ENCODE results near the gene OPA3. TPM values are rescaled to one million over a fixed set of nuclear protein-coding genes. Genes with fewer than 3 reads are reported as not detected.

OPA3 gene
- total and polyA plus RNA-seq, 2 experiments from 2014 or later = 13.7 to 26.7 TPM

DNA sequence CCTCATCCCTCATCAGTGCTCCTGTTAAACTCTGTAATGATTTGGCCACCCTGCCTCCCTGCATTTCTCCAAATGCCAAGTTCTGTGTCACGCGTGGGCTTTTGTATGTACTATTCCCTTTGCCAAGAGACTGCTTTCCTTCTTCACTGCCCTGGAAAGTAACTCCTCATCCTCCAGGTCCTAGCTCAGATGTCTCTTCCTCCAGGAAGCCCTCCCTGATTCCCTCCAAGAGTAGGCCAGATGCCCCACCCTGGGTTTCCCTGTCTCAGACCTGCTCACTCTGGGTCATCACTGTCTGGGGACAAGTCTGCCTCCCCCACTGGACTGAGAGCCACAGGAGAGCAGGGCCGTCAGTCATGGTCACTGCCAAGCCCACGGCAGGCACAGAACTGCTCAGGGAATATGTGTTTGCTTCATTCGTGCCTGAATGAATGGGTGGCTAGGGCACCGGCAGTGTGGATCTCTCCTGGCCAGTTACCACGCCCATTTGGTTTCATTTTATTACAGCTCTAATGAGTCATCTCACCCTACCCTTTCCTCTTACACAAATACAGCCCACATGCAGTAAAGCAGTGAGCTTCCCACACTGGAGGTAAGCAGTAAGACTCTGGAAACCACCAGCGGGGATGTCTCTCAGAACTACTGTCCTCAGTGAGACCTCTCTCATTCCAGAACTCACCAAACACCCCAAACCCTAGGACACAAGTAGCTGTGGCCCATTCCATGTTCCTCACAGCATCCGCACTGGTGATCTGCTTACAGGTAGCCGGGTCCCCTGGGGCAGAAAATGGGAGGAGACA is 29.5 kb upstream of the OPA3 start:
- Histone ChIP-seq H3K9me3 (ENCODE audit: low read depth) (no peaks in the 10 kb centered on the region), H3K4me1 (ENCODE audit: low read depth) (peaks cover 3% of the 10 kb centered on the region), H3K4me3 (no peak overlapping the region), H3K27ac (no peak overlapping the region), H3K36me3 (peaks cover 9% of the 10 kb centered on the region), H3K27me3 (no peaks in the 10 kb centered on the region)
- peak in 1 of 2 donors; percentile 88 for DNase-seq (ENCODE audit: low read depth in 1 of 2, low spot score in 1 of 2)
- TF ChIP-seq, protein P1, sequence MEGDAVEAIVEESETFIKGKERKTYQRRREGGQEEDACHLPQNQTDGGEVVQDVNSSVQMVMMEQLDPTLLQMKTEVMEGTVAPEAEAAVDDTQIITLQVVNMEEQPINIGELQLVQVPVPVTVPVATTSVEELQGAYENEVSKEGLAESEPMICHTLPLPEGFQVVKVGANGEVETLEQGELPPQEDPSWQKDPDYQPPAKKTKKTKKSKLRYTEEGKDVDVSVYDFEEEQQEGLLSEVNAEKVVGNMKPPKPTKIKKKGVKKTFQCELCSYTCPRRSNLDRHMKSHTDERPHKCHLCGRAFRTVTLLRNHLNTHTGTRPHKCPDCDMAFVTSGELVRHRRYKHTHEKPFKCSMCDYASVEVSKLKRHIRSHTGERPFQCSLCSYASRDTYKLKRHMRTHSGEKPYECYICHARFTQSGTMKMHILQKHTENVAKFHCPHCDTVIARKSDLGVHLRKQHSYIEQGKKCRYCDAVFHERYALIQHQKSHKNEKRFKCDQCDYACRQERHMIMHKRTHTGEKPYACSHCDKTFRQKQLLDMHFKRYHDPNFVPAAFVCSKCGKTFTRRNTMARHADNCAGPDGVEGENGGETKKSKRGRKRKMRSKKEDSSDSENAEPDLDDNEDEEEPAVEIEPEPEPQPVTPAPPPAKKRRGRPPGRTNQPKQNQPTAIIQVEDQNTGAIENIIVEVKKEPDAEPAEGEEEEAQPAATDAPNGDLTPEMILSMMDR (IDR thresholded peaks at IDR 0.05; ENCODE audit: low read depth, low read length) = no peak

DNA sequence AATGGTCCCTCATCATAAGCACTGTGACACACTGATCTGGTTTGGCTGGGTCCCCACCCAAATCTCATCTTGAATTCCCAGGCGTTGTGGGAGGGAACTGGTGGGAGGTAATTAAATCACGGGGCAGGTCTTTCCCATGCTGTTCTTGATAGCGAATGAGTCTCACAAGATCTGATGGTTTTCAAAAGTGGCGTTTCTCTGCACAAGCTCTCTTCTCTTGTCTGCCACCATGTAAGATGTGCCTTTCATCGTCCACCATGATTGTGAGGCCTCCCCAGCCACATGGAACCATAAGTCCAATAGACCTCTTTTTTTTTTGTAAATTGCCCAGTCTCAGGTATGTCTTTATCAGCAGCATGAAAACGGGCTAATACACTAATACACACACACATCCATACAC is 24.3 kb upstream of the OPA3 start:
- DNase-seq (ENCODE audit: low read depth in 1 of 2, low spot score in 1 of 2) = no peak
- Histone ChIP-seq H3K27me3 (no peaks in the 10 kb centered on the region), H3K36me3 (peaks cover 9% of the 10 kb centered on the region), H3K27ac (no peak overlapping the region), H3K9me3 (ENCODE audit: low read depth) (no peaks in the 10 kb centered on the region), H3K4me1 (ENCODE audit: low read depth) (no peaks in the 10 kb centered on the region), H3K4me3 (no peak overlapping the region)
- TF ChIP-seq, protein P1 (IDR thresholded peaks at IDR 0.05; ENCODE audit: low read depth, low read length) = no peak

DNA sequence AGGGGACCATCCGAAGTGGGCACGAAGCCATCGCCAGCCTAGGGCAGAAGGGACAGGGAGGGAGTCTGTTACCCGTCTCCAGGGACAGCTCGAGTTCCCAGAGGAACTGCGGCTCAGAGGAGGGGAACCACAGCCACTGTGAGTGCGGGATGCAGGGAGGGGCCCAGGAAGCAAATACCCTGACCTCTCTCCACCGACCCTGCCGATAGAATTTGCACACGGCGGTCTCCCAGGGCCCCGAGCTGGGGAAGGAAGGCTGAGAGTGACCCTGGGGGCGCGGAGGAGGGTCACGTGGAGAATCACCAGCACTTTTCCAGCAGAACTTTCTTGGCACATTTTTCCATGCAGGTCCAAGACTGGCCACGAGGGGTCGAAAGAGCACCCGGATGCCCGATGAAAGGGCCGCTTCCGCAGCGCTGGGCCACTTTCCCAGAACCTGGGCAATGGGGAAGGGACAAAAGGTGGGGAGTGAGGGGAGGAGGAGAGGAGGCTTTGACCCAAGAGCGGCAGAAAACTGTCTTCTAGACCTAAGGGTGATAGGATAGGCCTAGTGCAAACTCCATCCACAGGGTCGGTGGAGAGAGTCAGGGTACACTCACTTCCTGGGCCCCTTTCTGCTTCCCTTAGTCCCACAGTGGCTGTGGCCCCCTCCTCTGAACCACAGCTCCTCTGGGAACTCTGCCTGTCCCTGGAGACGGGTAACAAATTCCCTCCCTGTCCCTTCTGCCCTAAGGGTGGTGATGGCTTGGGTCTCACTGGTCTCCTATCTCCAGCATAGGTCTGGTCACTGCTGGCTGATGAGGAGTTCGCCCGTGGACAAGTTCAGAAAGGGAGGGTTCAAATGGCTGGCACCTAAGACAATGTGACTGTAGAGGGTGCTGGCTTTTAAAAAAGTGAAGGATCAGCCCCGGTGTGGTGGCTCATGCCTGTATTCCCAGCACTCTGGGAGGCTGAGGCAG is 22.7 kb upstream of the OPA3 start:
- TF ChIP-seq, protein P1 (IDR thresholded peaks at IDR 0.05; ENCODE audit: low read depth, low read length) = peak; percentile 92
- no peak overlapping the region for H3K4me3 ChIP-seq
- H3K27ac ChIP-seq = no peak overlapping the region
- H3K9me3 ChIP-seq (ENCODE audit: low read depth) = no peaks in the 10 kb centered on the region
- H3K27me3 ChIP-seq = peaks cover 15% of the 10 kb centered on the region
- H3K36me3 ChIP-seq = peaks cover 6% of the 10 kb centered on the region
- DNase-seq (ENCODE audit: low read depth in 1 of 2, low spot score in 1 of 2) = peak; percentile 80 to 83
- no peaks in the 10 kb centered on the region for H3K4me1 ChIP-seq (ENCODE audit: low read depth)

DNA sequence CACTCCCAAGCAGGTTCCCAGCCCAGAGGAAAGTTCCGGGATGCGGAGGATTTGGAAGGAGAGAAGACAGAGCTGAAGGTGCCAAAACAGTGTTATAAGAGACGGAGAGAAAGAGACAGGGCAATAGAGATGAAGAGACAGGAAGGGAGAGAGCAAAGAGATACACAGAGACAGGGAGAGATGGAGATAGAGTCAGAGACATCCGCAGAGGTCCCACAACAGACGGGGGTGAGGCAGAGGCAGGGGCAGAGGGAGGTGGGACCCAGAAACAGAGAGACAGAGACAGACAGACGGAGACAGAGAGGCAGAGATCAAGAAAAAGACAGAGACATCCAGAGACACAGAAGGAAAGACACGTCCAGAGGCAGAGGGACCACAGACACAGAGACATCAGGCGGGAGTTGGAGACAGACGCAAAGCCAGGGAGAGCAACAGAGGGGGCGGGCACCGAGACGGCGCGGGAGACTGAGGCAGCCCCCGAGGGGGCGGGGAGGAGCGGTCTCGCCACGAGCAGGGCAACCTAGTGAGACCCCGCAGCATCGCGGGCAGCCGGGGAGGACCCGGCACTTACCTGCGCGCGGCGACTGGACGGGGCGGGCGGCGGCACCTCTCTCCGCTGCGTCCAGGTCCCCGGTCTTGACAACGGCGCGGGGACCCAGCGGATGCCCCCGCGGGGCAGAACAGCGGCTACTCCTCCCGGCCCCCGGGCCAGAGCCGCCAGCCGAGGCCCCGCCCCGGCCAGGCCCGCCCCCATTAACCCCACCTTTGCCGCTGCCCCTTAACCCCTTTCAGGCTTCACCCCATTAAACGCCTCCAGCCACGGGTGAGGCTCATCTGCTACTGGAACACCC is 17.1 kb upstream of the OPA3 start, which contains the start of gene GPR4:
Gene GPR4, minus strand, starts transcription at position 689 of the 851 bp plus-strand sequence. CDS start 10,346 bp downstream, outside the sequence.
- H3K27me3 ChIP-seq = peaks cover 71% of the 10 kb centered on the region
- H3K27ac ChIP-seq = no peak within 1 kb of the TSS
- no peaks in the 10 kb centered on the region for H3K4me1 ChIP-seq (ENCODE audit: low read depth)
- TF ChIP-seq, protein P1 (IDR thresholded peaks at IDR 0.05; ENCODE audit: low read depth, low read length) = no peak
- DNase-seq (ENCODE audit: low read depth in 1 of 2, low spot score in 1 of 2) = peak; percentile 54 to 66
- H3K9me3 ChIP-seq (ENCODE audit: low read depth) = no peaks in the 10 kb centered on the region
- no peak within 1 kb of the TSS for H3K4me3 ChIP-seq
- no peaks in the 10 kb centered on the region for H3K36me3 ChIP-seq

DNA sequence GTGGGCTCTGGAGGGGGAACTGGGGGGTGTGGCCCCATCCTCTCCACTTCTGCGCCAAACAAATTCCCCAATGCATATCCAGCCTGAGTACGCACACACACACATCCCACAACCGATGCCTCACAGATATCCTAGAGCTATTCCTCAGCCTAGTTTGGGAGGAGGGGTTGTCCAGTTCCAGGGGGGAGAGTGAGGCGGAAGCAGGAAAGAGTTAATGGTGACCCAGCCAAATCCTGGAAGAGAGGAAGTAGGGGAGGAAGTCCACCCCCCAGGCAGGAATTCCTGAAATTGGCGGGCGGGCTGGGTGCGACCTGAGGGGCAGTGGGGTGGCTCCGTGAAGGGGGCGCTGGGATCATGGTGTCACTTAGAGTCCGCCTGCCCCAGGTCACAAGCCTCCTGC is 16.5 kb upstream of the OPA3 start:
- TF ChIP-seq, protein P1 (IDR thresholded peaks at IDR 0.05; ENCODE audit: low read depth, low read length) = no peak
- Histone ChIP-seq H3K4me3 (no peak overlapping the region), H3K4me1 (ENCODE audit: low read depth) (no peaks in the 10 kb centered on the region), H3K9me3 (ENCODE audit: low read depth) (no peaks in the 10 kb centered on the region), H3K36me3 (no peaks in the 10 kb centered on the region), H3K27me3 (peaks cover 78% of the 10 kb centered on the region), H3K27ac (no peak overlapping the region)
- no peak for DNase-seq (ENCODE audit: low read depth in 1 of 2, low spot score in 1 of 2)
